Measurements from ENCODE around the gene SCAPER.
A peak's percentile ranks its signal among the peaks of the same experiment; 100 is the strongest.
"Not testable (repeated sequence)": the region's sequence is repeated elsewhere in the genome, so short reads cannot be mapped to it uniquely, and the experiment has no call there.

Gene SCAPER

DNA sequence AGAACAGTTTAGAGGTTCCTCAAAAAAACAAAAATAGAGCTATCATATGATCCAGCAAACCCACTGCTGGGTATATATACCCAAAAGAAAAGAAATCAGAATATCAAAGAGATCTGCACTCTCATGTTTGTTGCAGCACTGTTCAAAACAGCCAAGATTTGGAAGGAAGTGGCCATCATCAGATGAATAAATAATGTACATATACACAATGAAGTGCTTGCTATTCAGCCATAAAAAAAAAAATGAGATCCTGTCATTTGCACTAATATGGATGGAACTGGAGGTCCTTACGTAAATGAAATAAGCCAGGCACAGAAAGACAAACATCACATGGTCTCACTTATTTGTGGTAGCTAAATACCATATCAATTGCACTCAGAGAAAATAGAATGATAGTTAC, 58.4 kb downstream of the SCAPER start:
- no peak for DNase-seq

DNA sequence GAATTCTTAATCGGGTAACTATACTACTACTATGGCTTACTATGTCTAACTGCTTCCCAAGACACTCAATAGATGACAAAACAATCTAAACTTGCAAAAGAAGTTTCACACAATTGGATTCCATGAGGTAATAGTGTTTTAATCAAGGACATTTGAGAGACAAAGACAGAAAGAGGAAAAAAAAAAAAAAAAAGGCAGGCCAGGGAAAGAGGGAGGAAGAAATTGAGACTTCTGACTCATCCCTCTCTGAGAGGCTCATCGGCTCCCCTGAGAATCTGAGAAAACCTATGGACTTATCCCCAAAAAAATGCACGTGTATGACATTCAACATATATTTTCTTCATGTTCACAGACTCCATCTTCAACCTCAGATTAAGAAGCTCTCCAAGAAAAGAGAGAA, 61.0 kb downstream of the SCAPER start:
- DNase-seq, result no peak

DNA sequence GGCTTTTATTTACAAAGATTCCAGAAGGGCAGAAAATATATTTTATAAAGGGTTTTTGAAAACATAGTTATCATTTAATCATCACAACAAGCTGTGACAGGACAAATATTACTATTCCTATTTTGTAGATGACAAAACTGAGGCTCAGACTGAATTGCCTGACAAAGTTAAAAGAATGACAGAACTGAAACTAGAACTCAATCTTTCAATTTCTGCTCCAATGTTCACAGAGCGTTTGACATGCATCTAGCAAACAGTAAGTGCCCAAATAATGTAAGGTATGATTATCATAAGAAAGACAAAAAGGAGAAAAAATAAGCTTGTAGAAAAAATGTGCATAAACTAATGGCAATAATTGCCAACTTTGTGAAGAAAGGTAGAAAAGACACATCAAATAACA, 61.9 kb downstream of the SCAPER start:
- no peak for DNase-seq

DNA sequence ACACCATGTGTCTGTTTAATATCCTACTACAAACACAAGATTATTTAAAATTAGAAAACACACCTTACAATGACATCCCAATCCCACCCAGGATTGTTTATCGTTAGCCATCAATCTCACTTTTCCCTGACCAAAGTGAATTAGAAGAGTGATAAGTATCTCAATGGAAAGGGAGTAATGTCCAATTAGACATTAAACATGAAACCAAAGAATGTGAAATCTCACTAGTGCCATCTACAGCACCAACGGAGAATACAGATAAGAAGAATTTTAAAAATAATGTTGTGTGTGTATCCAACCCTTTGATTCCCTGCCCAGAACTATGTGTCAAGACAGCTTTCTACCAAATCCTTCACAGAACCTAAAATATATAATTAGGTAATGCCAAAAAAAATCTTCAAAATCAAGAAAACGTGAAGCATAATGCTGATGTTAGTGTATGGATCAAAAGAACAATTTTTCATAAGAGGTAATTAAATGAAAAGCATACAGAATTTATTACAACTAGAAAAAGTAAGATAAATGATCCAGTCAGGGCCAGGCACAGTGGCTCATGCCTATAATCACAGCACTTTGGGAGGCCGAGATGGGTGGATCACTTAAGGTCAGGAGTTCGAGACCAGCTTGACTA, 64.2 kb downstream of the SCAPER start:
- no peak for DNase-seq

DNA sequence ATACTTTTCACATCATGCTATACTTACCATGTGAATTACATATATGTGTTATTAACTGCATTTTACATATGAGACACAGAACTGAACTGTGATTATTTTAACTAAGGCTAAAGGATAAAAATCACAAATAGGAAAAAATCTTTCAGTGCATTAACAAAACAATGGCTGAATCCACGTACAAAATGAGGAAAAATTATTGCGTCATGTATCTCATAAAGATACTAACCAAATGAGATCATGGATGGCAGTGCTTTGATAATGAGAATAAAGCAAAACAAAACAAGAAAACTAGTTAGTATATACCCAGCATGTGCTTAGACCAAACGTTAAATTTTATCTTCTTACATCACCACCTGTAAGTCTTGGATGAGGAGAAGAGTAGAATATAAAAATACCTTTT, 66.0 kb downstream of the SCAPER start:
- DNase-seq, result no peak

DNA sequence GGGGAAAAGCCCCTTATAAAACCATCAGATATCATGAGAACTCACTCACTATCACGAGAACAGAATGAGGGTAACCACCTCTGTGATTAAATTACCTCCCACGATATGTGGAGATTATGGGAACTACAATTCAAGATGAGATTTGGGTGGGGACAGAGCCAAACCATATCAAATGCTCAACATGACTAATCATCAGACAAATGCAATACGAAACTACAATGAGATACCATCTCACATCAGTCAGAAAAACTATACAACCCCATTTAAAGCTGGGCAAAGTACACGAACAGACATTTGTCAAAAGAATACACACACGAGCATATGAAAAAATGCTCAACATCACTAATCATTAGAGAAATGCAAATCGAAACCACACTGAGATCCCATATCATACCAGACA, 67.7 kb downstream of the SCAPER start:
- no peak for DNase-seq

DNA sequence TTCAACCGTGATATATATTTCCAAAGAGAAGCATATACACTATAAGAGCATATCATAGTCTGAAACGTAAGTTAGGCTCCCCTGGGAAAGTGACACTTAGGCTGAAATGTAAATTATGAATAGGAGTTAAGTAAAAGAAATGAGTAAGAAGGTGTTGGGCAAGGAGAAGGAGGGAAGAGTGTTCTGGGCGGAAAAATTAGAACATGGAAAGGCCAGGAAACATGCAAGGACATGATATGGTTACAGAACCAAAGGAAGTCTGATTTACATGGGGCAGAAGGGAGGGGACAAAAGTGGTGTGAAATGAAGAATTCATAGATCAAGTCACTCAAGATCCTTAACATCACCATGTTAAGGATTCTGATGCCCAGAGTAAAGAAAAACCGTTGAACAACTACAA, 75.2 kb downstream of the SCAPER start:
- no peak for DNase-seq

DNA sequence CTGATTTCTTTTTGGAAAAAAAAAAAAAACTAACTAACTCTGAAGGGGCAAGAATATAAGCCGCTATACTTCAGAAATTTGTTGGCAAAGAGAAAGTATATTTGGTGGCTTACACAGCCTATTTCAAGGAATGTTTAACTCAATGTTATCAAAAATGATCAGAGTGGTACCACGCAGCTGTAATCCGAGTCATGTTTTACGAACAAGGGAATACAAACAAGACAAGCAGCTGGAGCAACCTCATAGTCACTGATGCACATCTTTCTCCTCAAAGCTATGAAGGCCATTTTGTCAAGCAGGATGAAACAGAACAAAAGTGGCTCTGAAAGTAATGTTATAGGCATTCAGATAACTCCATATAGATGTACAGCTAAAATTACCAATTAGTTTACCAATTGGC, 81.2 kb downstream of the SCAPER start:
- DNase-seq, result peak; percentile 30

DNA sequence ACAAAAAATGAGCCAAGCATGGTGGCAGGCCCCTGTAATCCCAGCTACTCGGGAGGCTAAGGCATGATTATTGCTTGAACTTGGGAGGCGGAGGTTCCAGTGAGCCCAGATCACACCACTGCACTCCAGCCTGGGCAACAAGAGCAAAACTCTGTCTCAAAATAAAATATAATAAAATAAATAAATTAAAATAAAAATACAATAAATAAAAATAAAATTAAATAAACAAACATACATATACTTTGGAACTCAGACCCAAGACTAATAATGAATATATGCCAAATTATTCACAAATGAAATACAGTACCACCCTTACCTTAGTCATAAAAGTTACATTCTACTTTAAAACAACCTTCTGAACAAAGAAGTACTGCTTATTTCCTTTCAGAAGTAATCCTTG, 81.8 kb downstream of the SCAPER start:
- no peak for DNase-seq

DNA sequence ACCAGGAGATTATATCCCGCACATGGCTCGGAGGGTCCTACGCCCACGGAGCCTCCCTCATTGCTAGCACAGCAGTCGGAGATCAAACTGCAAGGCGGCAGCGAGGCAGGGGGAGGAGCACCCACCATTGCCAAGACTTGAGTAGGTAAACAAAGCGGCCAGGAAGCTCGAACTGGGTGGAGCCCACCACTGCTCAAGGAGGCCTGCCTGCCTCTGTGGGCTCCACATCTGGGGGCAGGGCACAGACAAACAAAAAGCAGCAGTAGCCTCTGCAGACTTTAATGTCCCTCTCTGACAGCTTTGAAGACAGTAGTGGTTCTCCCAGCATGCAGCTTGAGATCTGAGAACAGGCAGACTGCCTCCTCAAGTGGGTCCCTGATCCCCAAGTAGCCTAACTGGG, 86.2 kb downstream of the SCAPER start:
- DNase-seq, result not testable (repeated sequence)

DNA sequence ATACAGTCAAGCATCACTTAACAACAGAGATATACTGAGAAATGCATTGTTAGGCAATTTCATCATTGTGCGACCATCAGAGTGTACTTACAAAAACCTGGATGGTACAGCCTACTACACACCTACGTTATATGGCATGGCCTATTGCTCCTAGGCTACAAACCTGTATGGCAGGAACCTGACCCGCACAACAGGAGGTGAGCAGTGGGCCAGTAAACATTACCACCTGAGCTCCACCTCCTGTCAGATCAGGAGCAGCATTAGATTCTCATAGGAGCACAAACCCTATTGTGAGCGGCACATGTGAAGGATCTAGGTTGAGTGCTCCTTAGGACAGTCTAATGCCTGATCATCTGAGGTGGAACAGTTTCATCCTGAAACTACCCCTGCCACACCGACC, 89.7 kb downstream of the SCAPER start:
- no peak for DNase-seq

DNA sequence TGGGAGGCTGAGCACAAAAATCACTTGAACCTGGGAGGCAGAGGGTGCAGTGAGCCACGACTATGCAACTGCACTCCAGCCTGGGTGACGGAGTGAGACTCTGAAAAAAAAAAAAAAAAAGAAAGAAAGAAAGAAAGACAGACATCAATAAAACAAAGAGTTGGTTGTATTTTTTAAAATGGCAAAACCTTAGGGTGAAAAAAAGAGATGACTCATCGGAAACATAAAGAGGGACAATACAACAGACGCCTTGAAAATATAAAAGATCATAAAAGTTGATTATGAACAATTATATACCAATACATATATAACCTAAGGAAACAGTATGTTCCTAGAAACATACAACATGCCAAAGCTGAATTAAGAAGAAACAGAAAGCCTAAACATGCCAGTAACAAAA, 92.8 kb downstream of the SCAPER start:
- DNase-seq, result no peak

DNA sequence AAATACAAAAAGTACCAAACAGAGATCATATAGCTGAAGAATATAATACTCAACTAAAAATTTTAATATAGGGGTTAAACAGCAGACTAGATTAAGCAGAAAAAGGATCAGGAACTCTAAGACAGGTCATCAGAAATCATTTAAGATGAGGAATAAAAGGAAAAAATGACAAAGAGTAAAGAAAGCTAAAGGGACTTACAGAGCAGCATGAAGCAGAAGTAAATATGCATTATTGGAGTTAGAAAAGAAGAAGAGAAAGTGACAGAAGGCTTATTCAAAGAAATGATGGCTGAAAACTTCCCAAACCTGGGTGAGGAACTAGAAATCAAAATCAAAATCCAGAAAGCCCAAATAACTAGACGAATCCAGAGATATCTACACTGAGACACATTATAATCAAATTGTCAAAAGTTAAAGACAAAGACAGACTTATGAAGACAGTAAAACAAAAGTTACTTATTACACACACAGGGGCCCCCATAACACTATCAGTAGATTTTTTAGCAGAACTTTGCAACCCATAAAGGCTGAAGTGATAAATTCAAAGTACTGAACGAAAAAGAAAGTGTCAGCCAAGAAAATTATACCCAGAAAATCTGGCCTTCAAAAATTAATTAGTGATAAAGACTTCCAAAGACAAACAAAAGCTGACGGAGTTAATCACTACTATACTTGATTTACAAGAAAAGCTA, 95.6 kb downstream of the SCAPER start:
- no peak for DNase-seq

DNA sequence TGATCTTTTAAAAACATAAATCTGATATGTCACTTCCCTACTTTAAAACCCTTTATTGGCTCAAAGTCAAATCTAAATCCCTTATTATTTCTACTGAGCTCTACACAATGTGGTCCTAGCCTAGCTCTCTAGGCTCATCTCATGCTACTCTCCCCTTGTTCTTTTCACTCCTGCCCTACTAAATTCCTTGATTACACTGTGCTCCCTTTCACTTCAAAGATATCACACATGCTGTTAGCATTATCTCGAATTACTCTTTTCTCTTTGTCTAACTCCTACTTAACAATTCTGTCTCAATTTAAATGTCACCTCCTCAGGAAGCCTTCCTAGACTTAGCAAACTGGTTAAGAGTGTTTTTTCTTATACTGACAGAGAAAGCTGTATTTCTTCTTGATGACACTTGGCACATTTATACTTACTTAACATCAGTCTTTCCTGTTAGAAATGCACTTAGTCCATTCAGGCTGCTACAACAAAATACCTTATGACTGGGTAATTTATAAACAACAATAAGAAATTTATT, 102.0 kb downstream of the SCAPER start:
- DNase-seq, result no peak

DNA sequence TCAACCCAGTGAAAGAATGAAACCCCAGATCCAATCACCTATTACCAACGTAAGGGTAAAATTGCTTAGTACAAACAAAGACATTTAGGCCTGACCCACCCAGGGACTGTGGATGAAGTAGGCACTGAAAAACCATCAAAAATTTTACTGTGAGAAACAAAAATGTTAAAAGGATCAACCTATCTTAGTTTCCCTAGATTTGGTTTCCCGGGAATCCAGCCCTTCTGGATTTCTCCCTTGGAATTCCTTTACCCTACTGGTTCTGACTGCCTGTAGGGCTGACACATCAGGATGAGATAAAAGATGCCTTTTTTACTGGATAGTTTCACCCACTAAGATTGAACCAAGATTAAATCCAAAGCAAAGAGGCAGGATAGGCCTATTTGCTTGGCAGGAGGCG, 102.7 kb downstream of the SCAPER start:
- no peak for DNase-seq

DNA sequence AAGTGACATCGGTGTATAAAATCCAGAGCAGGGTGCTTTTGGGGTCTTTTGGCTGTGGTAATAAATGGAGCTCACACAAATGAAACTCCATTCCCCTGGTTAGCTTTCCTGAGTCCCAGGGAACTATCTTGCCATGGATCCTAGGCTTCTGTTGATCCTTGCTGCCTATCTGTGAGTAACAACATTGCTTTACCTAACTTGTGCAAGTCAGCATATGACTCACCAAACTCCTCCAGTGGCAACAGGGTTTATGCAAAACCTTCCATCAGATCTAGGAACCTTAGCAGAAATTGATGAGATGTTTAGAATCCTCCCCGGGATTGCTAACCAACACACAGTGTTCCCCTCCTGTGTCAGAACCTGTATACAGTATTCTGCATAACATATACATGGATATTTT, 105.4 kb downstream of the SCAPER start:
- DNase-seq, result no peak

DNA sequence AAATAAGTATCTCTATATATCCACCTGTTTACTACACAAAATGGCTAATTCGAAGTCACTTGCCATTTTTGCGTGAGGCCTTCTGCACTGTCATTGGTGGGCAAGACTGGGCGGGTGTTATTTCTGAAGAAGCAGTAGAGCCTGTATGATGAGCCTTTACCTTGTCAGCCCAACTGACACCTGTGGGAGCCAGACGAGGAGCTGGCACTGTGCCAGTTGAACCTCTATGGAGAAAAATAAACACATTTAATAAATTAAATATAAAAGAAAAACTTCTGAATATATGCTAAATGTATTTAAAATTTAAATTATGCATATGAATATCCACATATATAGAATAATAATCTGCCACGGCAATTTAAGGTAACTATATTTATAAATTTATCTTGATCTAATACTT, 109.9 kb downstream of the SCAPER start:
- no peak for DNase-seq

DNA sequence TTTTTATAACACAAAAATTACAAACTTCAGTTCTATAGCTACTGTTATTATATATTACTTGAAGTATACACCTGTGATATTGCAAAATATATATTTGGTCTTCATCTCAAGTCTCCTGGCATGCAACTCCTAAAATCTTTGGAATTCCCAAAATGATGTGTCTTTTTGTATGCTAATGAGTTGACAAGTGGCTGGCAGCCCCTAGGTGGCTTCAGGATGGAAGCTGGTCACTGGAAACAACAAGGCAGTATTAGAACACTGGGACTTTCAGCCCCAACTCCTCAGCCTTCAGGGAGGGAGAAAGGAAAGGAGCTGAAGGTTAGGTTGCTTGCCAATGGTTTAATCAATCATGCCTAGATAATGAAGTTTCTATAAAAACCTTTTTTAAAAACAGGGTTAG, 112.0 kb downstream of the SCAPER start:
- no peak for DNase-seq

DNA sequence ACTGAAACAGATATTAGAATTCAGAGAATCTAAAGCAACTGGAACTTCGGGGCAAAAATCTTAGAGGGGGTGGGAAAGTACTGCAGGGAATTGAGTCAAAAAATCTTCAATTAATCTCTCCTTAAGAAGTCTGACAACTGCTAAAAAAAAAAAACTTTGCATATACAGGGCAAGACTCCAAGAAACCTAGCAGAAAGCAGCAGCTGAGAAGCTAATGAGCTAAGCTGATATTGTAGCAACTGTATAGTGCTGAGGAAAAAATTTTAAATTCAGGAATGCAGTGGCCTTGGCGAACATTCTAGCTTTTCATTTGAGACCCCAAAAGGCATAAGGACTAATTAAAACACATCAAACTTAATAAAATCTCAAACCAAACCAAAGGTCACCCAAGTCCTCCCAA, 113.6 kb downstream of the SCAPER start:
- no peak for DNase-seq

DNA sequence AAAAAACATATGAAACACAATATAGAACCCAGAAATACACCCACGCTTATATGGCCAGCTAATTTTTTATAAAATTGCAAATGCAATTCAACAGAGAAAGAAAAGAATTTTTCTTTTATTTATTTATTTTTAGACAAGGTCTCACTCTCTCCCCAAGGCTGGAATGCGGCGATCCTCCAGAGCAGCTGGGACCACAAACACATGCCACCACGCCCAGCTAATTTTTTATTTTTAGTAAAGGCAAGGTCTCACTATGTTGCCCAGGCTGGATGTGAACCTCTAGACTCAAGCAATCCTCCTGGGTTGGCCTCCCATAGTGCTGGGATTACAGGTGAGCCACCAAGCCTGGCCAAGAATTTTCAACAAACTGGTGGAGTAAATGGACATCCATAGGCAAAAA, 117.9 kb downstream of the SCAPER start:
- no peak for DNase-seq

DNA sequence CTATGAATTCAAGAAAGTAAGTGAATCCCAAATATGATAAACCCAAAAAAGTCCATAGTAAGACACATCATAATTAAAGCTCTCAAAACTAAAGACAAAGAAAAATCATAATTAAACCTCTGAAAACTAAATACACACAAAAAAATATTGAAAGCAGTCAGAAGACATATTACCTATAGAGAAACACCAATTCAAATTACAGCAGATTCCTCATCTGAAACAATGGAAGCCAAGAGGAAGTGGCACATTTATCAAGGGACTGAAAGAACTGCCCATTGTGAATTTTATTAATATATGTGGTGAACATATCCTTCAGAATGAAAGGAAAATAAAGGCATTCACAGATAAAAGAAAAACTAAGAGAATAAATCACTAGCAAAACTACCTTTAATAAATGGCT, 128.2 kb downstream of the SCAPER start:
- no peak for DNase-seq

DNA sequence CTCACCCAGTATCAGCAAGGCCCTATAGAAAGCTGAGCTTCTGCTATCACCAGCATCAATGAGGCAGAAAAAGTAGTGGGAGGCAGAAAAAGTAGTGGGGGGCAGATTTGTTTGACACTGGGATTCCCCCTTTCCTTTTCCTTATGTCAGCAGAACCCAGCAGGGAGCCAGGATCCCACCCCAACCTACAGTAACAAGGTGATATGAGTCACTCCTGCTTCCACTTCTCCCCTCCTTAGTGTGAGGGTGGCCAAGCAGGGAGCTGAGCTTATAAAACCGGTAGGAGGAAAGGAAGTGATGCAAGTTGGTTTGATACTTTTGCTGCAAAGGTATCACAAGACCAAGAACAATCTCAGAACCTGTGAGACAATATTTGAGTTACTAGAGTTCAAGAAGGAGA, 128.7 kb downstream of the SCAPER start:
- no peak for DNase-seq

DNA sequence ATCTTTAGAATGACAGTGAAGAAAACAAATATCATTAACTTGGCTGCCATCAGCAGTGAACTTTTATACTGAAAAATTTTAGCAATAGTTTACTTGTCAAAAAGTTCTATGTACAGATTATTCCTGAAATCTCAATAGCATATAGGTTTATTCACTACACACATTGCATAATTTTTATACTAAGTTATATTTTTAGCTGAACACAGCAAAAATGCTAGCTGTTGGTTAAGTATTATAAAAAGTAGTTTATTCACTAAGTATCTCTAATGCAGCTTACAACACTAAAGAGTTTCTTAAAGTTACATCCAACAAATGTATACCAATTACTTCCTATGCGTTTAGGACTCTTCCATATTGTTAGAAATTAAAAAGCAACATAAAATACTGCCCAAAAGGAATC, 131.9 kb downstream of the SCAPER start:
- no peak for DNase-seq

DNA sequence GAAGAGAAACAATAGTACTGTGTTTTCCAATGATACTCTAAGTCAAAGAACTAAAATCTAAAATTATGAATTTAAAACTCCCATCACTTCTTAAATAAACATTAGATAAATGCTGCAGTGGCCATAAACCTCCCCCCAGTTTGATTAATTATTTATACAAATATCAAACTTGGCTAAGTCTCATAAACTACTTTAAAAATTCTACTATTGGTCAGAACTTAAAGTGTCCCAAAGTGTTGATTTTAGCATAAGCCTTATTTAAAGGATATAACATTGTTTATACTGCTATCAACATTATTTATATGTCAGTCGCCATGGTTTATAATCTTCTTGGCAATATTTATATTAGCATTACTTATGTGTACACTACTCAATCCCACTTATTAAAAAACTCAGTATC, 132.4 kb downstream of the SCAPER start:
- DNase-seq, result no peak

DNA sequence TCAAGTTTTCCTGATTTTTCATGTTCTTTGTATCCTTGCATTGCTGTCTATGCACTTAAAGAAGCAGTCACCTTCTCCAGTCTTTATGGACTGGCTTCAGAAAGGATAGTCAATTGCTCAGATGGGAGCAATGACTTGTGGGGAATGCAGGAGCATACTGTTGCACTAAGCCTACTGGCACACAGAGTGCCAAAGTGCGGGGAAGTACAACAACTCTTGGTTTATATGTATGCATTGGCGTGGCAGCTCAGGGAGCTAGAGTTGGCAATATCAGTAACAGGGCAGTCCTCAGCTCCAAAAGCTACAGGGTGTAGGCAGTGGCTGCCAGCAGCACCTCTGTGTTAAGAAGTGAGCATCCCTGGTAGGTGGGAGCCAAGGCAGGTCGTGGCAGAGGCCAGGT, 141.1 kb downstream of the SCAPER start:
- DNase-seq, result no peak
